H1 (cell line): Measurements from ENCODE around the gene CYP2A6.
"Not testable (repeated sequence)": the region's sequence is repeated elsewhere in the genome, so short reads cannot be mapped to it uniquely, and the experiment has no call there.

Experiments used
- BACH1 ChIP-seq: IDR thresholded peaks from 2 replicates; pipeline ENCODE4 v1.6.1; 2012; ENCODE audit warnings: low read length, improper control_type of control experiment
- CBX5 ChIP-seq: fragments of 300-800, 300-1000 bp; sonication (generic); IDR thresholded peaks from 2 replicates; pipeline ENCODE4 v1.7.1; 2016; ENCODE audit warnings: antibody characterized with exemption, low read length, low read depth
- CHD1 ChIP-seq: IDR thresholded peaks from 2 replicates; pipeline ENCODE4 v1.6.1; 2012; ENCODE audit warnings: low read depth, low read length, improper control_type of control experiment
- EZH2 ChIP-seq: fragments of 200-600 bp; sonication (generic); IDR thresholded peaks from 2 replicates; pipeline ENCODE4 v1.7.1; 2012; ENCODE audit warnings: low read depth, mild to moderate bottlenecking, moderate library complexity, low read length, inconsistent platforms; ENCODE audit not compliant: severe bottlenecking
- JUN ChIP-seq: IDR thresholded peaks from 2 replicates; pipeline ENCODE4 v1.6.1; 2011; ENCODE audit warnings: low read depth, mild to moderate bottlenecking, improper control_type of control experiment, low read length
- KDM5A ChIP-seq: fragments of 200-600 bp; IDR thresholded peaks from 2 replicates; pipeline ENCODE4 v1.7.1; 2012; ENCODE audit warnings: mild to moderate bottlenecking, low read length, inconsistent platforms, mixed read lengths
- POLR2A ChIP-seq, 2 experiments: IDR thresholded peaks; 1 replicate in 1 of 2; 2 replicates in 1 of 2; pipeline ENCODE4 v1.6.1; 2011; ENCODE audit warnings: low read depth in 2 of 2, low read length in 2 of 2, mild to moderate bottlenecking in 2 of 2; ENCODE audit errors: control extremely low read depth in 1 of 2
- RAD21 ChIP-seq, 2 experiments: IDR thresholded peaks in 1 of 2; conservative IDR thresholded peaks in 1 of 2; 2 replicates each; pipeline ENCODE4 v1.6.1; 2011; ENCODE audit warnings: low read depth in 2 of 2, low read length in 2 of 2, improper control_type of control experiment in 1 of 2, inconsistent platforms in 1 of 2, mild to moderate bottlenecking in 1 of 2, moderate library complexity in 1 of 2
- TCF12 ChIP-seq: IDR thresholded peaks from 2 replicates; pipeline ENCODE4 v1.6.1; 2011; ENCODE audit warnings: low read depth, mild to moderate bottlenecking, low read length
- YY1 ChIP-seq: IDR thresholded peaks from 2 replicates; pipeline ENCODE4 v1.6.1; 2011; ENCODE audit warnings: low read depth, mild to moderate bottlenecking, low read length
- ZNF274 ChIP-seq: IDR thresholded peaks from 2 replicates; pipeline ENCODE4 v1.7.0; 2012; ENCODE audit warnings: low read length, borderline replicate concordance; ENCODE audit errors: extremely low read depth
- TF ChIP-seq, protein P1 (sequence below), 3 experiments: IDR thresholded peaks; 1 replicate in 2 of 3; 2 replicates in 1 of 3; pipeline versions ENCODE4 v1.5.1 to v1.6.1; 2011; ENCODE audit warnings: low read length in 3 of 3, mild to moderate bottlenecking in 3 of 3, inconsistent platforms in 2 of 3, low read depth in 1 of 3, moderate library complexity in 1 of 3; ENCODE audit not compliant: insufficient read depth in 1 of 3; ENCODE audit errors: control extremely low read depth in 1 of 3

DNA sequence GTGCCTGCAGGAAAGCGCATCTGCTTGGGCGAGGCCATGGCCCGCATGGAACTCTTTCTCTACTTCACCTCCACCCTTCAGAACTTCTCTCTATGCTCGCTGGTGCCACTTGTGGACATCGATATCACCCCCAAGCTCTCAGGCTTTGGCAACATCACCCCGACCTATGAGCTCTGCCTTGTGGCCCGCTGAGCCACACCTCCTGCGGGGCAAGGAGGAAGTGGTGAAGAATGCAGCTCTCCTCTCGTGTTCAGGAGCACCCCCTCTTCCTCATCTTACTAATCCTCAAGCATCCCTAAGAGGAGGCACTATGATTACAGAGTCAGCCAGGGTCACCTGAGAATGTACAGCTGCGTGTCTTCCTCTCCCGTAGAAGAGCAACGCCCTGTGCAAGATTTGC lies 49.7 kb upstream of the CYP2A6 start:
- not testable (repeated sequence) for TF ChIP-seq ZNF274; YY1; POLR2A (IDR thresholded peaks at IDR 0.05; ENCODE audit: control extremely low read depth in 1 of 2, low read depth in 2 of 2, low read length in 2 of 2); RAD21 (IDR thresholded peaks at IDR 0.05 in 1 of 2, conservative IDR thresholded peaks at IDR 0.05 in 1 of 2; ENCODE audit: low read depth in 2 of 2, low read length in 2 of 2); TCF12; KDM5A; JUN; CBX5; CHD1; BACH1; EZH2
- TF ChIP-seq, protein P1, sequence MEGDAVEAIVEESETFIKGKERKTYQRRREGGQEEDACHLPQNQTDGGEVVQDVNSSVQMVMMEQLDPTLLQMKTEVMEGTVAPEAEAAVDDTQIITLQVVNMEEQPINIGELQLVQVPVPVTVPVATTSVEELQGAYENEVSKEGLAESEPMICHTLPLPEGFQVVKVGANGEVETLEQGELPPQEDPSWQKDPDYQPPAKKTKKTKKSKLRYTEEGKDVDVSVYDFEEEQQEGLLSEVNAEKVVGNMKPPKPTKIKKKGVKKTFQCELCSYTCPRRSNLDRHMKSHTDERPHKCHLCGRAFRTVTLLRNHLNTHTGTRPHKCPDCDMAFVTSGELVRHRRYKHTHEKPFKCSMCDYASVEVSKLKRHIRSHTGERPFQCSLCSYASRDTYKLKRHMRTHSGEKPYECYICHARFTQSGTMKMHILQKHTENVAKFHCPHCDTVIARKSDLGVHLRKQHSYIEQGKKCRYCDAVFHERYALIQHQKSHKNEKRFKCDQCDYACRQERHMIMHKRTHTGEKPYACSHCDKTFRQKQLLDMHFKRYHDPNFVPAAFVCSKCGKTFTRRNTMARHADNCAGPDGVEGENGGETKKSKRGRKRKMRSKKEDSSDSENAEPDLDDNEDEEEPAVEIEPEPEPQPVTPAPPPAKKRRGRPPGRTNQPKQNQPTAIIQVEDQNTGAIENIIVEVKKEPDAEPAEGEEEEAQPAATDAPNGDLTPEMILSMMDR (IDR thresholded peaks at IDR 0.05; ENCODE audit: control extremely low read depth in 1 of 3, insufficient read depth in 1 of 3, low read depth in 1 of 3, low read length in 3 of 3), result not testable (repeated sequence)
